Left ventricle myocardium inferior (tissue), 1 donor: ENCODE measurements around the gene CLIC3. TPM values are rescaled to one million over a fixed set of nuclear protein-coding genes. Genes with fewer than 3 reads are reported as not detected.
"Not testable (repeated sequence)": the region's sequence is repeated elsewhere in the genome, so short reads cannot be mapped to it uniquely, and the experiment has no call there.

Experiments
- DNase-seq: peaks from one replicate; pipeline ENCODE4 v3.0.0-alpha.2; 2020
- H3K27ac ChIP-seq: fragments of 200-600 bp; replicated peaks from 2 replicates; pipeline ENCODE4 v1.8.0; 2021
- H3K27me3 ChIP-seq: fragments of 200-600 bp; 2 replicates; pipeline ENCODE4 v1.8.0; 2021; ENCODE audit warnings: low read depth
- H3K36me3 ChIP-seq: fragments of 200-600 bp; 2 replicates; pipeline ENCODE4 v1.8.0; 2021
- H3K4me1 ChIP-seq: fragments of 200-600 bp; 2 replicates; pipeline ENCODE4 v1.8.0; 2021
- H3K4me3 ChIP-seq: fragments of 200-600 bp; 2 replicates; pipeline ENCODE4 v1.8.0; 2021; ENCODE audit warnings: mild to moderate bottlenecking, moderate library complexity
- H3K9me3 ChIP-seq: fragments of 200-600 bp; replicated peaks from 2 replicates; pipeline ENCODE4 v1.8.0; 2021
- CTCF ChIP-seq: fragments of 200-600 bp; IDR thresholded peaks from 2 replicates; pipeline ENCODE4 v1.8.0; 2021; ENCODE audit warnings: antibody characterized with exemption, mild to moderate bottlenecking, borderline replicate concordance
- intact Hi-C: fragments of 100-400 bp; cut with micrococcal nuclease; formaldehyde crosslinking; loops from one replicate; pipeline ENCODE4 v1.11.0; 2022
- total RNA-seq: library from RNA; stranded (reverse); fragmentation: NEBNext Ultra II Directional; extraction: Animal tissue kit (Norgen Biotek cat#: 25700); gene quantifications from one replicate; pipeline ENCODE4 v1.2.1, GENCODE V29; 2021
- donor health status: DM: no; HTN: yes; CAD: no; lungs with severe emphysema.

CLIC3 gene
- total RNA-seq, 1 donor from 2014 or later: 1.6 TPM

GRCh38 chr9:137034039-137034708 lies 37.8 kb upstream of the CLIC3 start:
- Histone ChIP-seq H3K36me3 (peaks cover 11% of the 10 kb centered on the region), H3K4me3 (peak overlapping the region; percentile 39), H3K27me3 (no peaks in the 10 kb centered on the region), H3K27ac (no peak overlapping the region), H3K4me1 (peaks cover 21% of the 10 kb centered on the region), H3K9me3 (no peaks in the 10 kb centered on the region)
- DNase-seq: no peak
- intact Hi-C loops: no loop called here
- TF ChIP-seq CTCF: no peak

GRCh38 chr9:137033481-137033880 lies 37.1 kb upstream of the CLIC3 start:
- DNase-seq, intact Hi-C loops, H3K27ac ChIP-seq, H3K36me3 ChIP-seq, H3K9me3 ChIP-seq, H3K27me3 ChIP-seq: not testable (repeated sequence)
- peak overlapping the region; percentile 39 for H3K4me3 ChIP-seq
- peaks cover 28% of the 10 kb centered on the region for H3K4me1 ChIP-seq

GRCh38 chr9:137032858-137033257 lies 36.5 kb upstream of the CLIC3 start:
- intact Hi-C loops: no loop called here
- peak overlapping the region; percentile 48 for H3K27ac ChIP-seq
- H3K9me3 ChIP-seq: no peaks in the 10 kb centered on the region
- peak; percentile 69 for DNase-seq
- peak overlapping the region; percentile 39 for H3K4me3 ChIP-seq
- peaks cover 29% of the 10 kb centered on the region for H3K4me1 ChIP-seq
- H3K27me3 ChIP-seq: no peaks in the 10 kb centered on the region
- no peak for TF ChIP-seq CTCF
- peaks cover 3% of the 10 kb centered on the region for H3K36me3 ChIP-seq

GRCh38 chr9:137031904-137032640 lies 35.7 kb upstream of the CLIC3 start, which contains the start of gene FUT7:
Gene FUT7, minus strand, starts transcription at chr9:137032088. Its CDS starts 97 bp downstream, at chr9:137031991.
- TF ChIP-seq CTCF: no peak
- no peaks in the 10 kb centered on the region for H3K9me3 ChIP-seq
- H3K27ac ChIP-seq: peak within 1 kb of the TSS; percentile 48
- H3K4me1 ChIP-seq: peaks cover 35% of the 10 kb centered on the region
- intact Hi-C loops: no loop called here
- no peaks in the 10 kb centered on the region for H3K36me3 ChIP-seq
- DNase-seq: no peak
- peak within 1 kb of the TSS; percentile 6 for H3K4me3 ChIP-seq
- no peaks in the 10 kb centered on the region for H3K27me3 ChIP-seq

GRCh38 chr9:137030538-137031527 lies 34.5 kb upstream of the CLIC3 start:
- TF ChIP-seq CTCF: no peak
- Histone ChIP-seq H3K36me3 (no peaks in the 10 kb centered on the region), H3K4me3 (no peak overlapping the region), H3K27me3 (no peaks in the 10 kb centered on the region), H3K9me3 (no peaks in the 10 kb centered on the region), H3K4me1 (peaks cover 47% of the 10 kb centered on the region), H3K27ac (no peak overlapping the region)
- DNase-seq: no peak
- intact Hi-C loops: no loop called here
